NCI-H1105 (cell line): Measurements from ENCODE around the gene AHRR.

Source experiments
- DNase-seq: peaks from one replicate; lab custom pipeline; 2025; lab: John Stamatoyannopoulos, UW

Gene AHRR

GRCh38 chr5:321726-322251 lies 275 bp downstream of the AHRR start:
- no peak for DNase-seq

- no peak for DNase-seq
These were observed 897 bp downstream of the AHRR start for GRCh38 chr5:322281-322941.

- no peak for DNase-seq
These were observed 1.7 kb downstream of the AHRR start for GRCh38 chr5:322942-323879.

GRCh38 chr5:324736-325612 lies 3.5 kb downstream of the AHRR start:
- no peak for DNase-seq

- no peak for DNase-seq
These were observed 4.6 kb downstream of the AHRR start for GRCh38 chr5:326109-326508.

GRCh38 chr5:329121-329735 lies 7.7 kb downstream of the AHRR start:
- DNase-seq, result no peak

GRCh38 chr5:329768-330167 lies 8.3 kb downstream of the AHRR start:
- DNase-seq, result no peak

- no peak for DNase-seq
These were observed 11.3 kb downstream of the AHRR start for GRCh38 chr5:332843-333242.

- DNase-seq, result no peak
These were observed 12.4 kb downstream of the AHRR start for GRCh38 chr5:333945-334344.

- DNase-seq, result no peak
These were observed 13.6 kb downstream of the AHRR start for GRCh38 chr5:334903-335739.

GRCh38 chr5:335740-336038 lies 14.2 kb downstream of the AHRR start:
- no peak for DNase-seq

GRCh38 chr5:337563-338130 lies 16.1 kb downstream of the AHRR start:
- DNase-seq, result no peak

- no peak for DNase-seq
These were observed 21.3 kb downstream of the AHRR start for GRCh38 chr5:342501-343460.

GRCh38 chr5:343461-344401 lies 22.2 kb downstream of the AHRR start:
- DNase-seq, result no peak

GRCh38 chr5:344668-345067 lies 23.2 kb downstream of the AHRR start:
- DNase-seq, result no peak

- no peak for DNase-seq
These were observed 24.1 kb downstream of the AHRR start for GRCh38 chr5:345404-346195.

GRCh38 chr5:346229-346935 lies 24.9 kb downstream of the AHRR start:
- no peak for DNase-seq
